SK-N-MC (cell line): ENCODE data around the gene FOXC1.

Experiments used
- FOXP2 ChIP-seq: optimal IDR thresholded peaks from 2 replicates; pipeline ENCODE3; 2011; ENCODE audit warnings: mild to moderate bottlenecking, moderate library complexity; ENCODE audit not compliant: insufficient read depth; ENCODE audit errors: extremely low read length, control extremely low read depth
- POLR2AphosphoS5 ChIP-seq: IDR thresholded peaks from 2 replicates; pipeline ENCODE4 v1.6.1; 2012; ENCODE audit warnings: mild to moderate bottlenecking, low read depth, low read length, borderline replicate concordance

DNA sequence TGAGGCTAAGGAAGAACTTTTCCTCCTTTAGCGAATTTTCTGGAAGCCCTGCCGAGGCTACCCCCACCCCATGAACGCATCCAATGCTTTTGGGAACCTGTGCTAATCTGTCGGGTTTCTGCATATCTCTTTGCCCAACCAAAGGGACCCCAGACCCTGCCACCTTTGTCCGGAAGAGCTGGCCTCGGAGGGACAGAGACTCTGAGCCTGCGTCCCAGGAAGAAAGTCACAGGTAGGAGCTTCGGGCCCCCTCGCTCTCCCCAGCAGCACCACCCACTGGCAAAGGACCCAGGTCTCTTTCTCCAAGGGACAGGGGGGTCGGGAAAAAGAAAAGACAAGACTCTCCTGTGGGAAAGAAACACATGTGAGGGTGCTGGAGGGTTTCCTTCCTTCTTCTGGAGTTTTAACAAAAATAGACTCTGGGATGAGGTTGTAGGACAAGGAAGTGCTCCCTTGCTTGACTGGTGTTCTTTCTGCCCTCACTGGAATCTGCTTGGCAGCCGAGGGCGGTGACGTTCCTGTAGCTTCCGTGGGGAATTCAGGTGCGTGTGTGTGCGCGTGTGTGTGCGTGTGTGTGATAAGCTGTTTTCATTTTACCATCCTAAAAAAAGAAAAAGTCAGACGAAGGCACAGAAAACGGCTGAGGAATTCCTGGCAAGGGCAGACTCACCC lies 16.3 kb upstream of the FOXC1 start:
- no peak for TF ChIP-seq FOXP2
- no peak for TF ChIP-seq POLR2AphosphoS5
